A549 (cell line): ENCODE measurements around the gene ROBO3. TPM values are rescaled to one million over a fixed set of nuclear protein-coding genes. Genes with fewer than 3 reads are reported as not detected.

ENCODE experiments used
- ATAC-seq, 2 experiments: fragments of 200-7000 bp in 1 of 2; fragments of >200 bp in 1 of 2; cut with Nextera tagmentation in 1 of 2; cut with Tn5 transposase in 1 of 2; 3 replicates each; pipeline versions ENCODE4 v1.8.0 to v1.9.1; 2018 to 2020; ENCODE audit warnings: mild to moderate bottlenecking in 1 of 2, moderate library complexity in 1 of 2
- CTCF ChIA-PET: fragments of 300-600 bp; sonication (Branson Sonifier 250); formaldehyde crosslinking; extraction: SDS; loops from one replicate; lab custom pipeline; 2021; ENCODE audit warnings: antibody characterized with exemption, inconsistent platforms; lab: Yijun Ruan, JAX
- POLR2A ChIA-PET: fragments of 350-600 bp; formaldehyde crosslinking; extraction: SDS; loops from one replicate; lab custom pipeline; 2021; ENCODE audit warnings: antibody characterized with exemption, inconsistent platforms; lab: Yijun Ruan, JAX
- DNase-seq, 2 experiments: peaks; one replicate each; pipeline versions ENCODE4 v3.0.0 to v3.0.0-alpha.2; 2011 to 2016; ENCODE audit warnings: low read depth in 1 of 2, low spot score in 1 of 2
- FAIRE-seq: peaks from 2 replicates; lab custom pipeline; 2011; peaks lifted over from hg19 to GRCh38; lab: Jason Lieb, UNC
- H3K27ac ChIP-seq, 2 experiments: fragments of >200 bp; sonication (Bioruptor Twin); formaldehyde crosslinking; 3 replicates each; pipeline ENCODE4 v1.5.1; 2016 to 2017
- H3K4me1 ChIP-seq: fragments of >200 bp; sonication (Bioruptor Twin); formaldehyde crosslinking; 3 replicates; pipeline ENCODE4 v1.6.1; 2016
- H3K4me2 ChIP-seq: fragments of >200 bp; sonication (Bioruptor Twin); formaldehyde crosslinking; 3 replicates; pipeline ENCODE4 v1.6.1; 2016
- H3K4me3 ChIP-seq: fragments of >200 bp; sonication (Bioruptor Twin); formaldehyde crosslinking; 3 replicates; pipeline ENCODE4 v1.5.1; 2016
- H3K9me3 ChIP-seq: fragments of >200 bp; sonication (Bioruptor Twin); formaldehyde crosslinking; 3 replicates; pipeline ENCODE4 v1.6.1; 2016
- EHF ChIP-seq: fragments of 250-450 bp; sonication (Bioruptor Pico); IDR thresholded peaks from 2 replicates; pipeline ENCODE4 v1.5.0; 2020; ENCODE audit warnings: mild to moderate bottlenecking
- EHMT2 ChIP-seq: fragments of 200-600 bp; sonication (generic); IDR thresholded peaks from 2 replicates; pipeline ENCODE4 v1.6.1; 2016; ENCODE audit warnings: antibody characterized with exemption, low read depth, mild to moderate bottlenecking, moderate library complexity
- FOSL2 ChIP-seq, 2 experiments: fragments of 450-650 bp in 1 of 2; fragments of >200 bp in 1 of 2; sonication (Bioruptor Twin) in 1 of 2; formaldehyde crosslinking; IDR thresholded peaks; 2 replicates each; pipeline versions ENCODE4 v1.5.0 to v1.6.1; 2016 to 2020; ENCODE audit warnings: mild to moderate bottlenecking in 1 of 2, moderate library complexity in 1 of 2
- FOXS1 ChIP-seq: fragments of 250-450 bp; sonication (Bioruptor Pico); IDR thresholded peaks from 2 replicates; pipeline ENCODE4 v1.5.0; 2020; ENCODE audit warnings: mild to moderate bottlenecking, moderate library complexity
- GATA3 ChIP-seq: IDR thresholded peaks from 2 replicates; pipeline ENCODE4 v1.6.1; 2012; ENCODE audit warnings: borderline replicate concordance
- HEYL ChIP-seq: fragments of 250-450 bp; sonication (Bioruptor Pico); IDR thresholded peaks from 2 replicates; pipeline ENCODE4 v1.8.0; 2021; ENCODE audit warnings: mild to moderate bottlenecking, moderate library complexity
- KDM1A ChIP-seq: fragments of 200-600 bp; sonication (generic); IDR thresholded peaks from 2 replicates; pipeline ENCODE4 v1.6.1; 2016; ENCODE audit warnings: low read depth, mild to moderate bottlenecking
- MAZ ChIP-seq: fragments of 150-350 bp; IDR thresholded peaks from 2 replicates; pipeline ENCODE4 v1.6.1; 2014; ENCODE audit warnings: antibody characterized with exemption, low read depth, low read length, borderline replicate concordance
- NFE2L2 ChIP-seq: fragments of 150-350 bp; conservative IDR thresholded peaks from 2 replicates; pipeline ENCODE4 v1.6.1; 2014; ENCODE audit warnings: low read length
- NPAS2 ChIP-seq: fragments of 250-450 bp; sonication (Bioruptor Pico); IDR thresholded peaks from 2 replicates; pipeline ENCODE4 v1.8.0; 2022; ENCODE audit warnings: mild to moderate bottlenecking, moderate library complexity, borderline replicate concordance
- NR3C1 ChIP-seq: fragments of >200 bp; sonication (Bioruptor Twin); formaldehyde crosslinking; IDR thresholded peaks from 3 replicates; pipeline ENCODE4 v1.6.1; 2017
- POLR2A ChIP-seq: IDR thresholded peaks from 2 replicates; pipeline ENCODE4 v1.6.1; 2012; ENCODE audit warnings: mild to moderate bottlenecking, low read length
- POLR2AphosphoS2 ChIP-seq: conservative IDR thresholded peaks from 2 replicates; pipeline ENCODE4 v1.6.1; 2012; ENCODE audit warnings: low read length, improper control_type of control experiment, inconsistent platforms
- RCOR1 ChIP-seq: fragments of 150-350 bp; IDR thresholded peaks from 2 replicates; pipeline ENCODE4 v1.6.1; 2014; ENCODE audit warnings: antibody characterized with exemption, low read length, low read depth
- RFX5 ChIP-seq: fragments of 450-650 bp; IDR thresholded peaks from 2 replicates; pipeline ENCODE4 v1.7.1; 2014; ENCODE audit warnings: antibody characterized with exemption, mild to moderate bottlenecking, moderate library complexity
- SMC3 ChIP-seq: fragments of >200 bp; sonication (Bioruptor Twin); formaldehyde crosslinking; IDR thresholded peaks from 3 replicates; pipeline ENCODE4 v1.6.1; 2018; ENCODE audit warnings: inconsistent platforms
- TFCP2L1 ChIP-seq: fragments of 250-450 bp; sonication (Bioruptor Pico); IDR thresholded peaks from 2 replicates; pipeline ENCODE4 v1.5.0; 2021; ENCODE audit warnings: mild to moderate bottlenecking
- TP53 ChIP-seq: fragments of 250-450 bp; sonication (Bioruptor Pico); IDR thresholded peaks from 2 replicates; pipeline ENCODE4 v1.5.0; 2021; ENCODE audit warnings: mild to moderate bottlenecking, moderate library complexity
- WGBS: methylation state at CpG from one replicate; pipeline ENCODE4 v1.1.6; 2017; ENCODE audit errors: missing lambda C conversion rate; 5-methylcytosine and 5-hydroxymethylcytosine counted together
- polyA plus RNA-seq, 4 experiments: library from polyadenylated mRNA; depleted of rRNA in 3 of 4; stranded (reverse); fragments of >200 nt; fragmentation: RNase III in 1 of 4; extraction: RNeasy Plus Mini Kit Qiagen cat#74134 plus additional on column Dnase treatment in 1 of 4; gene quantifications; 2 replicates in 3 of 4; 3 replicates in 1 of 4; pipeline ENCODE4 v1.2.3, GENCODE V29; 2011 to 2017
- TF ChIP-seq, protein P1 (sequence below): IDR thresholded peaks from 2 replicates; pipeline ENCODE4 v1.6.1; 2012
- TF ChIP-seq, protein P2 (sequence below): fragments of >200 bp; sonication (Bioruptor Twin); formaldehyde crosslinking; IDR thresholded peaks from 2 replicates; pipeline ENCODE4 v1.6.1; 2016

Gene ROBO3
- polyA plus RNA-seq, 2 of the 4 experiments (the other 2 are of a cell fraction), result 2.1 to 2.8 TPM

DNA sequence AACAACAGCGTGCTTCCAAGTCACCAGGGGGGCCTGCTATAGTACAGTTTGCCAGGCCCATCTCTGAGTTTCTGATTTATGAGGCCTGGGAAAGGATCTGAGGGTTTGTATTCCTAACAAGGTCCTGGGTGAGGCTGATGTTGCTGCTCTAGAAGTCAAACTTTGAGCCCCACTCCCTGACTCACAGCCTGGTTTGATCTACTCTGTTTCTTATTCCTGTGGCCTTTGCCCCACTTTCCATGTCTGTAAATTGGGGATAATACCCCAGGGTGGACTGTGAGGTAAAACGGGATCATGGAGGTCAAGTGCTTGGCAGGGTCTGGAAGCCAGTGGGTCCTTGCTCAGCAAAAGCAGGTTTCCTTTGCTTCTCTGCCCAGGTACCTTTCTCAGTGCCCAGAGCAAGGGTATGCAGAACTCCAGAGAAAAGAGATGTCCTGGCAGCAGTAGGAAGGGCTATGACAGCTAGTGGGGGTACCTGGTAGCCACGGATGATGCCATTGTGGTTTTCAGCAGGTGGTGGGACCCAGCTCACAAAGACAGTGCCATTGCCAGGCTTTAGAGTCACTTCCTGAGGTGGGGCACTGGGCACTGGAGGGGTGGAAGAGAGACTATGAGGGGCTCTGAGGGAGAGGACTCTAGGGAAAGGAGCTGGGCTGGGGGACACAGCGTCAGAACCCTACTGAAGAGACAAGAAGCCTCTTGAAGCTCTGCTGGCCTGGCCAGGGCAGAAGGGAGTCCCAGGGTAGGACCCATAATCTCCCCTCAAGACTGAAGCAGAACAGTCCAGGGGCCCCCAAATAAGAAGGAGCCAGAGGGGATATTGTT is 29.6 kb downstream of the ROBO3 start:
- 49% methylated on average over 4 of the region's 4 CpGs for whole genome bisulfite sequencing
- no peak overlapping the region for H3K4me3 ChIP-seq
- DNase-seq, result no peak
- ATAC-seq, result no peak
- CTCF ChIA-PET, result interaction anchor here (1.2 to 1.8 kb wide), 3 partner anchors 19 to 29 kb away, joined by 3 to 6 read pairs (median 4); no protein-coding TSS in a partner anchor
- H3K9me3 ChIP-seq, result no peaks in the 10 kb centered on the region
- peaks cover 14% of the 10 kb centered on the region; the same call in 2 of the 3 replicates for H3K4me1 ChIP-seq
- TF ChIP-seq GATA3 (no peak), NFE2L2 (no peak)
- TF ChIP-seq, all 56 proteins: peak for 0
- H3K27ac ChIP-seq, result no peak overlapping the region
- FAIRE-seq, result no peak
- no peak overlapping the region for H3K4me2 ChIP-seq
- POLR2A ChIA-PET, result interaction anchor here (0.6 kb wide), 1 partner anchor 19 kb away, joined by 4 read pairs; no protein-coding TSS in a partner anchor

- 85% methylated on average over 13 of the region's 20 CpGs for WGBS
- ChIA-PET POLR2A (interaction anchor here (0.6 kb wide), 1 partner anchor 19 kb away, joined by 4 read pairs; no protein-coding TSS in a partner anchor), CTCF (interaction anchor here (1.2 kb wide), 1 partner anchor 29 kb away, joined by 4 read pairs; no protein-coding TSS in a partner anchor)
- Histone ChIP-seq H3K4me1 (peaks cover 21% of the 10 kb centered on the region), H3K9me3 (no peaks in the 10 kb centered on the region), H3K4me3 (no peak overlapping the region), H3K4me2 (no peak overlapping the region), H3K27ac (no peak overlapping the region)
- TF ChIP-seq EHF (CRISPR knock-in tag), result no peak
- no peak for TF ChIP-seq RCOR1
- no peak for FAIRE-seq
- ATAC-seq, result no peak
- DNase-seq, result no peak
These were observed 30.3 kb downstream of the ROBO3 start for GRCh38 chr11:124895471-124895971.

DNA sequence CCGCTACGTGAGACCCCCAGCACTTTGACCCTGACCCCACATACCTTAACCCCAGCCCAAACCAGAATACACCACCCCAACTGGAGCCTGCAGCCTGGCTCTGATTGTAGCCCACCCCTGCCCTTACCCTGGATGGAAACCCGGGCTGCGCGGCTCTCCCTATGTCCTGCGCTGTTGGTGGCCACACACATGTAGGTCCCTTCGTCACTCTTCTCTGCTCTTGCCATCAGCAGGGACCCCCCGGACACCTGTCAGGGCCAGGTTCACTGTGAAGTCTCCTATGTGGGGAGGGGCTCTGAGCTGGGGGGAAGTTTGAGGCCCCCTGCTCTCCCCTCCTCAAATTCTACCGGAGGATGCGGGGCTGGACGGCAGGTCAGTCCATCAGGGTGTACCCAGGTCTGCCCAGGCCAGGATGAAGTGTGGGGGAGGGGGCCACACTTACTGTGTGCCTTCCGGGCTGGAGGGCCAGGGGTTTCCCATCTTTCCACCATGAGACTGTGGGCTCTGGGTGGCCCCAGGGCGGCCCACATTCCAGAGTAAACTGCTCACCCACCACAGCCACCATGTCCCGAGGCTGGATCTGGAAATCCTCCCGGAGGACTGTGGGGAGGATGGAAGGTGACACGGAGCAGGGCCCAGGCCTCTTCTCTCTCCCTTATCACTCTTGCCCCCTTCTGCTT is 31.0 kb downstream of the ROBO3 start:
- no peak overlapping the region for H3K27ac ChIP-seq
- DNase-seq, result no peak
- H3K4me3 ChIP-seq, result no peak overlapping the region
- ChIA-PET POLR2A (interaction anchor here (4.9 kb wide), 1 partner anchor 20 kb away, joined by 24 read pairs; no protein-coding TSS in a partner anchor), CTCF (interaction anchor here (0.8 to 1.2 kb wide), 3 partner anchors 15 to 30 kb away, joined by 3 to 4 read pairs (median 4); no protein-coding TSS in a partner anchor)
- H3K9me3 ChIP-seq, result no peaks in the 10 kb centered on the region
- no peak for TF ChIP-seq KDM1A
- TF ChIP-seq FOSL2 (IDR thresholded peaks at IDR 0.05), result no peak
- TF ChIP-seq FOSL2 (CRISPR knock-in tag; IDR thresholded peaks at IDR 0.05), result no peak
- no peak for TF ChIP-seq RFX5
- TF ChIP-seq NPAS2 (CRISPR knock-in tag), result no peak
- no peak for TF ChIP-seq POLR2AphosphoS2
- TF ChIP-seq HEYL (CRISPR knock-in tag), result no peak
- TF ChIP-seq POLR2A, result no peak
- TF ChIP-seq TFCP2L1 (CRISPR knock-in tag), result no peak
- TF ChIP-seq MAZ, result no peak
- no peak for TF ChIP-seq TP53 (CRISPR knock-in tag)
- TF ChIP-seq, protein P1, sequence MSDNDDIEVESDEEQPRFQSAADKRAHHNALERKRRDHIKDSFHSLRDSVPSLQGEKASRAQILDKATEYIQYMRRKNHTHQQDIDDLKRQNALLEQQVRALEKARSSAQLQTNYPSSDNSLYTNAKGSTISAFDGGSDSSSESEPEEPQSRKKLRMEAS, result no peak
- TF ChIP-seq NR3C1, result no peak
- no peak for TF ChIP-seq EHMT2
- TF ChIP-seq SMC3, result no peak
- TF ChIP-seq EHF (CRISPR knock-in tag), result no peak
- TF ChIP-seq FOXS1, result no peak
- TF ChIP-seq, protein P2, sequence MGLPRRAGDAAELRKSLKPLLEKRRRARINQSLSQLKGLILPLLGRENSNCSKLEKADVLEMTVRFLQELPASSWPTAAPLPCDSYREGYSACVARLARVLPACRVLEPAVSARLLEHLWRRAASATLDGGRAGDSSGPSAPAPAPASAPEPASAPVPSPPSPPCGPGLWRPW, result no peak
- H3K4me1 ChIP-seq, result peaks cover 25% of the 10 kb centered on the region
- FAIRE-seq, result no peak
- ATAC-seq, result no peak
- 76% methylated on average over 6 of the region's 16 CpGs for WGBS
- no peak overlapping the region for H3K4me2 ChIP-seq
